Measurements from ENCODE around the gene GALP.

GRCh38 chr19:56221851-56222250 is 46.0 kb downstream of the GALP start:
- TF ChIP-seq CTCF (IDR thresholded peaks at IDR 0.05) (no peak), POLR2A (IDR thresholded peaks at IDR 0.05) (no peak)
